ENCODE data around the gene LRRC70.
"Not testable (repeated sequence)": the region's sequence is repeated elsewhere in the genome, so short reads cannot be mapped to it uniquely, and the experiment has no call there.

The LRRC70 gene

GRCh38 chr5:62608529-62609511, 30.2 kb downstream of the LRRC70 start:
- DNase-seq, result no peak

GRCh38 chr5:62614355-62614754, 35.7 kb downstream of the LRRC70 start:
- no peak for DNase-seq

- DNase-seq, result no peak
These were observed 38.1 kb downstream of the LRRC70 start for GRCh38 chr5:62616615-62617277.

- no peak for DNase-seq
These were observed 39.3 kb downstream of the LRRC70 start for GRCh38 chr5:62617943-62618342.

GRCh38 chr5:62620761-62621160, 42.1 kb downstream of the LRRC70 start:
- DNase-seq, result no peak

GRCh38 chr5:62621280-62621679, 42.7 kb downstream of the LRRC70 start:
- DNase-seq, result no peak

- no peak for DNase-seq
These were observed 44.7 kb downstream of the LRRC70 start for GRCh38 chr5:62623271-62623670.

GRCh38 chr5:62624436-62624835, 45.8 kb downstream of the LRRC70 start:
- DNase-seq, result not testable (repeated sequence)

- DNase-seq, result no peak
These were observed 47.9 kb downstream of the LRRC70 start for GRCh38 chr5:62626534-62626933.

GRCh38 chr5:62627121-62627520, 48.5 kb downstream of the LRRC70 start:
- no peak for DNase-seq

GRCh38 chr5:62627901-62628300, 49.3 kb downstream of the LRRC70 start:
- DNase-seq, result no peak

Data from activated T-cell treated with anti-CD3 and anti-CD28 coated beads for 4 hours (primary cell).